NOMO-1 (cell line): ENCODE data around the gene KCTD20.
A peak's percentile ranks its signal among the peaks of the same experiment; 100 is the strongest.
"Not testable (repeated sequence)": the region's sequence is repeated elsewhere in the genome, so short reads cannot be mapped to it uniquely, and the experiment has no call there.

Experiments
- DNase-seq, 2 experiments: peaks; one replicate each; lab custom pipeline; 2025; ENCODE audit not compliant: unreplicated experiment in 2 of 2; lab: John Stamatoyannopoulos, UW

KCTD20 gene

GRCh38 chr6:36443471-36444428, 950 bp downstream of the KCTD20 start:
- peak; percentile 21 to 44 for DNase-seq

- no peak for DNase-seq
Observed at GRCh38 chr6:36444470-36444869, 1.7 kb downstream of the KCTD20 start.

- no peak for DNase-seq
Observed at GRCh38 chr6:36445621-36446020, 2.8 kb downstream of the KCTD20 start.

- not testable (repeated sequence) for DNase-seq
Observed at GRCh38 chr6:36449173-36449572, 6.4 kb downstream of the KCTD20 start.

- not testable (repeated sequence) for DNase-seq
Observed at GRCh38 chr6:36452897-36453296, 10.1 kb downstream of the KCTD20 start.

- no peak for DNase-seq
Observed at GRCh38 chr6:36455486-36456027, 12.8 kb downstream of the KCTD20 start.

GRCh38 chr6:36459501-36459900, 16.7 kb downstream of the KCTD20 start:
- no peak for DNase-seq

GRCh38 chr6:36460916-36461315, 18.1 kb downstream of the KCTD20 start:
- DNase-seq, result no peak

- DNase-seq, result no peak
Observed at GRCh38 chr6:36461646-36462045, 18.8 kb downstream of the KCTD20 start.

- no peak for DNase-seq
Observed at GRCh38 chr6:36463676-36464075, 20.9 kb downstream of the KCTD20 start.

- no peak for DNase-seq
Observed at GRCh38 chr6:36464233-36464632, 21.4 kb downstream of the KCTD20 start.

- DNase-seq, result no peak
Observed at GRCh38 chr6:36467625-36468024, 24.8 kb downstream of the KCTD20 start.

GRCh38 chr6:36469148-36469661, 26.4 kb downstream of the KCTD20 start:
- DNase-seq, result no peak

- no peak for DNase-seq
Observed at GRCh38 chr6:36469946-36470345, 27.1 kb downstream of the KCTD20 start.

- DNase-seq, result peak in 1 of 2 experiments; percentile 2
Observed at GRCh38 chr6:36478051-36478526, 35.3 kb downstream of the KCTD20 start.

GRCh38 chr6:36479256-36479655, 36.5 kb downstream of the KCTD20 start:
- DNase-seq, result no peak

GRCh38 chr6:36483326-36483725, 40.5 kb downstream of the KCTD20 start:
- DNase-seq, result not testable (repeated sequence)

- DNase-seq, result peak in 1 of 2 experiments; percentile 20
Observed at GRCh38 chr6:36484736-36485135, 41.9 kb downstream of the KCTD20 start.

- DNase-seq, result no peak
Observed at GRCh38 chr6:36487698-36488097, 44.9 kb downstream of the KCTD20 start.

- DNase-seq, result no peak
Observed at GRCh38 chr6:36488221-36488620, 45.4 kb downstream of the KCTD20 start.

GRCh38 chr6:36489426-36489825, 46.6 kb downstream of the KCTD20 start:
- DNase-seq, result no peak
